ENCODE measurements around the gene INPP5E.

INPP5E gene

GRCh38 chr9:136470356-136470755, 30.7 kb upstream of the INPP5E start:
- Histone ChIP-seq H3K4me1 (ENCODE audit: control insufficient read depth, low read length) (no peaks in the 10 kb centered on the region), H3K4me3 (ENCODE audit: low read length) (no peak overlapping the region), H3K36me3 (ENCODE audit: control insufficient read depth, low read length) (peaks cover 98% of the 10 kb centered on the region), H3K4me2 (ENCODE audit: low read length) (no peak overlapping the region), H4K20me1 (ENCODE audit: control insufficient read depth, insufficient read depth, low read depth, low read length) (no peaks in the 10 kb centered on the region; the same call in 1 of the 2 replicates), H3K9me2 (replicated peaks; ENCODE audit: control insufficient read depth, low read length) (no peaks in the 10 kb centered on the region), H3K27me3 (ENCODE audit: control insufficient read depth, low read length) (no peaks in the 10 kb centered on the region), H3F3A (ENCODE audit: control insufficient read depth, insufficient read depth) (no peaks in the 10 kb centered on the region), H3K9me3 (ENCODE audit: control insufficient read depth, insufficient read depth, low read length) (no peaks in the 10 kb centered on the region), H3K27ac (ENCODE audit: low read depth, low read length) (no peak overlapping the region), H3K79me2 (ENCODE audit: control insufficient read depth, low read length) (peaks cover 60% of the 10 kb centered on the region)
- TF ChIP-seq CTCF (IDR thresholded peaks at IDR 0.05; ENCODE audit: low read depth, low read length, poor library complexity, severe bottlenecking): no peak
- TF ChIP-seq EZH2phosphoT487 (IDR thresholded peaks at IDR 0.05; ENCODE audit: borderline replicate concordance, low read length): no peak

- Histone ChIP-seq H3K9me3 (ENCODE audit: control insufficient read depth, insufficient read depth, low read length) (no peaks in the 10 kb centered on the region), H3K4me2 (ENCODE audit: low read length) (no peak overlapping the region), H3K4me1 (ENCODE audit: control insufficient read depth, low read length) (no peaks in the 10 kb centered on the region), H3F3A (ENCODE audit: control insufficient read depth, insufficient read depth) (no peaks in the 10 kb centered on the region), H4K20me1 (ENCODE audit: control insufficient read depth, insufficient read depth, low read depth, low read length) (no peaks in the 10 kb centered on the region; the same call in 1 of the 2 replicates), H3K27me3 (ENCODE audit: control insufficient read depth, low read length) (no peaks in the 10 kb centered on the region), H3K27ac (ENCODE audit: low read depth, low read length) (no peak overlapping the region), H3K79me2 (ENCODE audit: control insufficient read depth, low read length) (peaks cover 35% of the 10 kb centered on the region), H3K36me3 (ENCODE audit: control insufficient read depth, low read length) (peaks cover 97% of the 10 kb centered on the region), H3K4me3 (ENCODE audit: low read length) (no peak overlapping the region), H3K9me2 (replicated peaks; ENCODE audit: control insufficient read depth, low read length) (no peaks in the 10 kb centered on the region)
- TF ChIP-seq CTCF (IDR thresholded peaks at IDR 0.05; ENCODE audit: low read depth, low read length, poor library complexity, severe bottlenecking): no peak
- TF ChIP-seq EZH2phosphoT487 (IDR thresholded peaks at IDR 0.05; ENCODE audit: borderline replicate concordance, low read length): no peak
Observed at GRCh38 chr9:136467766-136468165, 28.1 kb upstream of the INPP5E start.

- Histone ChIP-seq H3K79me2 (ENCODE audit: control insufficient read depth, low read length) (peaks cover 19% of the 10 kb centered on the region), H3K9me2 (replicated peaks; ENCODE audit: control insufficient read depth, low read length) (no peaks in the 10 kb centered on the region), H3K36me3 (ENCODE audit: control insufficient read depth, low read length) (peaks cover 92% of the 10 kb centered on the region), H4K20me1 (ENCODE audit: control insufficient read depth, insufficient read depth, low read depth, low read length) (no peaks in the 10 kb centered on the region; the same call in 1 of the 2 replicates), H3K27me3 (ENCODE audit: control insufficient read depth, low read length) (no peaks in the 10 kb centered on the region), H3K4me2 (ENCODE audit: low read length) (no peak overlapping the region), H3K4me1 (ENCODE audit: control insufficient read depth, low read length) (no peaks in the 10 kb centered on the region), H3F3A (ENCODE audit: control insufficient read depth, insufficient read depth) (no peaks in the 10 kb centered on the region), H3K27ac (ENCODE audit: low read depth, low read length) (no peak overlapping the region), H3K9me3 (ENCODE audit: control insufficient read depth, insufficient read depth, low read length) (no peaks in the 10 kb centered on the region), H3K4me3 (ENCODE audit: low read length) (no peak overlapping the region)
- TF ChIP-seq EZH2phosphoT487 (IDR thresholded peaks at IDR 0.05; ENCODE audit: borderline replicate concordance, low read length) (no peak), CTCF (IDR thresholded peaks at IDR 0.05; ENCODE audit: low read depth, low read length, poor library complexity, severe bottlenecking) (no peak)
Observed at GRCh38 chr9:136466155-136466541, 26.5 kb upstream of the INPP5E start.
